GM13977 (cell line): ENCODE measurements around the gene RHBDF2.
A peak's percentile ranks its signal among the peaks of the same experiment; 100 is the strongest.

Experiments used
- DNase-seq: peaks from one replicate; pipeline ENCODE4 v3.0.0; 2012; ENCODE audit warnings: low spot score
- in situ Hi-C: fragments of 300-500 bp; cut with MboI; formaldehyde crosslinking; loops from one replicate; pipeline ENCODE4 v1.12.0; 2022; ENCODE audit warnings: low sequenced_read_pairs, low pct_unique_long_range_greater_than_20kb, mixed read lengths, inconsistent platforms; ENCODE audit not compliant: unreplicated experiment
- TF ChIP-seq, protein P1 (sequence below): IDR thresholded peaks from 2 replicates; pipeline ENCODE4 v1.5.1; 2012; ENCODE audit warnings: mild to moderate bottlenecking, control low read depth; ENCODE audit not compliant: insufficient read depth; ENCODE audit errors: extremely low read depth, missing control alignments

RHBDF2 gene

GRCh38 chr17:76437467-76438402 lies 63.5 kb downstream of the RHBDF2 start:
- DNase-seq, result no peak
- in situ Hi-C loops, result no loop called here

DNA sequence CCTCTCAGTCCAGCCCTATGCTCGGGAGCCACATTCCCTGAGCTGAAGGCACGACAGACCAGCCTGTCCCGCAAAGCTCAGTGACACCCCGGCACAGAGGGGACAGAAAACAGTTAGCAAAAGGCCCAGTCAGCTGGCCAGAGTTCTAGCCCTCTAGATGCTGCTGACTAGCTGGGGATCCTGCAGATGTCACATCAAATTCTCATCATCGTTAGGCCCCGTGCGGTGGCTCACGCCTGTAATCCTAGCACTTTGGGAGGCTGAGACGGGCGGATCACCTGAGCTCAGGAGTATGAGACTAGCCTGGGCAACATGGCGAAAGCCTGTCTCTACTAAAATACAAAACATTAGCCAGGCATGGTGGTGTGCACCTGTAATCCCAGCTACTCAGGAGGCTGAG lies 65.5 kb downstream of the RHBDF2 start:
- DNase-seq, result no peak
- in situ Hi-C loops, result no loop called here
- TF ChIP-seq, protein P1, sequence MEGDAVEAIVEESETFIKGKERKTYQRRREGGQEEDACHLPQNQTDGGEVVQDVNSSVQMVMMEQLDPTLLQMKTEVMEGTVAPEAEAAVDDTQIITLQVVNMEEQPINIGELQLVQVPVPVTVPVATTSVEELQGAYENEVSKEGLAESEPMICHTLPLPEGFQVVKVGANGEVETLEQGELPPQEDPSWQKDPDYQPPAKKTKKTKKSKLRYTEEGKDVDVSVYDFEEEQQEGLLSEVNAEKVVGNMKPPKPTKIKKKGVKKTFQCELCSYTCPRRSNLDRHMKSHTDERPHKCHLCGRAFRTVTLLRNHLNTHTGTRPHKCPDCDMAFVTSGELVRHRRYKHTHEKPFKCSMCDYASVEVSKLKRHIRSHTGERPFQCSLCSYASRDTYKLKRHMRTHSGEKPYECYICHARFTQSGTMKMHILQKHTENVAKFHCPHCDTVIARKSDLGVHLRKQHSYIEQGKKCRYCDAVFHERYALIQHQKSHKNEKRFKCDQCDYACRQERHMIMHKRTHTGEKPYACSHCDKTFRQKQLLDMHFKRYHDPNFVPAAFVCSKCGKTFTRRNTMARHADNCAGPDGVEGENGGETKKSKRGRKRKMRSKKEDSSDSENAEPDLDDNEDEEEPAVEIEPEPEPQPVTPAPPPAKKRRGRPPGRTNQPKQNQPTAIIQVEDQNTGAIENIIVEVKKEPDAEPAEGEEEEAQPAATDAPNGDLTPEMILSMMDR, result no peak

More at GRCh38 chr17:76437467-76438402, 63.5 kb downstream of the RHBDF2 start:
- TF ChIP-seq, protein P1, result no peak

GRCh38 chr17:76434870-76435269 lies 66.4 kb downstream of the RHBDF2 start:
- in situ Hi-C loops, result no loop called here
- no peak for DNase-seq
- TF ChIP-seq, protein P1, result no peak

- DNase-seq, result no peak
- TF ChIP-seq, protein P1, result no peak
- in situ Hi-C loops, result no loop called here
Measured at GRCh38 chr17:76433693-76434092, 67.5 kb downstream of the RHBDF2 start.

- DNase-seq, result no peak
- TF ChIP-seq, protein P1, result peak; percentile 30
- in situ Hi-C loops, result no loop called here
Measured at GRCh38 chr17:76432712-76433336, 68.4 kb downstream of the RHBDF2 start.

GRCh38 chr17:76432004-76432403 lies 69.2 kb downstream of the RHBDF2 start:
- DNase-seq, result no peak
- in situ Hi-C loops, result no loop called here
- TF ChIP-seq, protein P1, result no peak
